Esophagus muscularis mucosa (tissue), 4 donors: ENCODE measurements around the gene TOLLIP. TPM values are rescaled to one million over a fixed set of nuclear protein-coding genes. Genes with fewer than 3 reads are reported as not detected.

Experiments
- DNase-seq: peaks from one replicate; pipeline ENCODE4 v3.0.0-alpha.2; 2017; ENCODE audit errors: extremely low spot score
- H3K27ac ChIP-seq, 4 donors: fragments of 200-600 bp; sonication (generic); replicated peaks in 1 of 4; 1 replicate in 3 of 4; 2 replicates in 1 of 4; pipeline ENCODE4 v1.5.1; 2016 to 2019; ENCODE audit warnings: mild to moderate bottlenecking in 1 of 4
- H3K27me3 ChIP-seq, 4 donors: fragments of 200-600 bp; sonication (generic); one replicate each; pipeline versions ENCODE4 v1.5.1 to v1.6.0; 2016 to 2019
- H3K36me3 ChIP-seq, 4 donors: fragments of 200-600 bp; sonication (generic); one replicate each; pipeline ENCODE4 v1.5.1; 2016 to 2019
- H3K4me1 ChIP-seq, 4 donors: fragments of 200-600 bp; sonication (generic); one replicate each; pipeline ENCODE4 v1.5.1; 2016 to 2019
- H3K4me3 ChIP-seq, 4 donors: fragments of 200-600 bp; sonication (generic); 1 replicate in 2 of 4; 2 replicates in 2 of 4; pipeline ENCODE4 v1.5.1; 2016 to 2019; ENCODE audit warnings: mild to moderate bottlenecking in 4 of 4, moderate library complexity in 1 of 4
- H3K9me3 ChIP-seq, 4 donors: fragments of 200-600 bp; sonication (generic); 1 replicate in 3 of 4; 2 replicates in 1 of 4; pipeline ENCODE4 v1.5.1; 2016 to 2019
- EP300 ChIP-seq: sonication (generic); formaldehyde crosslinking; IDR thresholded peaks from one replicate; pipeline ENCODE4 v1.6.1; 2017; ENCODE audit warnings: antibody characterized with exemption
- POLR2A ChIP-seq: fragments of 450-650 bp; IDR thresholded peaks from one replicate; pipeline ENCODE4 v1.6.1; 2017; ENCODE audit warnings: antibody characterized with exemption, moderate library complexity, mild to moderate bottlenecking, low read depth
- POLR2AphosphoS5 ChIP-seq, 2 donors: sonication (generic); formaldehyde crosslinking; IDR thresholded peaks; one replicate each; pipeline ENCODE4 v1.6.1; 2017; ENCODE audit warnings: antibody characterized with exemption in 2 of 2
- WGBS: methylation state at CpG from one replicate; pipeline ENCODE4 v1.1.5; 2018; 5-methylcytosine and 5-hydroxymethylcytosine counted together
- intact Hi-C: fragments of 100-400 bp; cut with DNase I; formaldehyde crosslinking; loops from one replicate; pipeline ENCODE4 v1.15.1; 2023
- total RNA-seq, 4 donors: library from RNA; depleted of rRNA; stranded (reverse); fragments of >200 nt; gene quantifications; one replicate each; pipeline versions ENCODE4 v1.1.0 to v1.2.1, GENCODE V29; 2016
- TF ChIP-seq, protein P1 (sequence below), 3 experiments: fragments of 200-600 bp in 2 of 3; fragments of 450-650 bp in 1 of 3; sonication (generic) in 2 of 3; IDR thresholded peaks; one replicate each; pipeline ENCODE4 v1.5.1; 2017 to 2019; ENCODE audit warnings: antibody characterized with exemption in 3 of 3, mild to moderate bottlenecking in 2 of 3, moderate library complexity in 1 of 3

TOLLIP gene
- total RNA-seq, 4 donors from 2014 or later: 33.2 to 71.6 (median 58.6) TPM

DNA sequence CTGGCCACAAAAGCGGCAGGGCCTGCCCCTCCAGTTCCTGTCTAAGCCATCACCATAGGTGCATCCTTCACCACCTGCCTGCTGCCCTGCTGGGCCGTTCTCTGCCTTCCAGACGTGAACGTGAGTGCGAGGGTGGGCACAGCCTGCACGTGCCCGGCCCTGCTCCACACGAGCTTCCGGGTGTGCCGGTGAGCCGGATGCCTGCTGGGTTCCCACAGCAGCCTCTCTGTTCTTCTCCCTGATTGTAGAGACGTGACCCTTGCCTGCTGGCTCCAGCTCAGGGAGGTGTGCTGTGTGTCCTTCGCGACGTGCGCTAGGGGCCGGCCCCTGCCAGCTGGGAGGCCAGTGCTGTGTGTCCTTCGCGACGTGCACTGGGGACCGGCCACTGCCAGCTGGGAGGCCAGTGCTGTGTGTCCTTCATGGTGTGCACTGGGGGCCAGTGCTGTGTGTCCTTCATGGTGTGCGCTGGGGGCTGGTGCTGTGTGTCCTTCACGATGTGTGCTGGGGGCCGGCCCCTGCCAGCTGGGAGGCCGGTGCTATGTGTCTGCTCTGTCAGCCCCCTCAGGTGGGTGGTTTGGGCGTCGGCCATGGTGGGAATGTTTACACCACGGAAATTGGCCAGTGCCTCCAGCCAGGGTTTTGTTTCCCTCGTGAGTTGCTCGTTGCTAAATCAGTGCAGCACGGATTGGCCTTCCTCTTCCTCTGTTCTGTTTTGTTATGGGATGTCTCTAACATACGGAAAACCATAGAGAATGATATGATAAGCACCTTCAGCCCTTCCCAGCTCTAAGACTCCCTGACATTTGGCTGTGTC lies 44.9 kb upstream of the TOLLIP start:
- no peak for TF ChIP-seq EP300
- TF ChIP-seq POLR2AphosphoS5 (IDR thresholded peaks at IDR 0.05): no peak
- TF ChIP-seq, protein P1, sequence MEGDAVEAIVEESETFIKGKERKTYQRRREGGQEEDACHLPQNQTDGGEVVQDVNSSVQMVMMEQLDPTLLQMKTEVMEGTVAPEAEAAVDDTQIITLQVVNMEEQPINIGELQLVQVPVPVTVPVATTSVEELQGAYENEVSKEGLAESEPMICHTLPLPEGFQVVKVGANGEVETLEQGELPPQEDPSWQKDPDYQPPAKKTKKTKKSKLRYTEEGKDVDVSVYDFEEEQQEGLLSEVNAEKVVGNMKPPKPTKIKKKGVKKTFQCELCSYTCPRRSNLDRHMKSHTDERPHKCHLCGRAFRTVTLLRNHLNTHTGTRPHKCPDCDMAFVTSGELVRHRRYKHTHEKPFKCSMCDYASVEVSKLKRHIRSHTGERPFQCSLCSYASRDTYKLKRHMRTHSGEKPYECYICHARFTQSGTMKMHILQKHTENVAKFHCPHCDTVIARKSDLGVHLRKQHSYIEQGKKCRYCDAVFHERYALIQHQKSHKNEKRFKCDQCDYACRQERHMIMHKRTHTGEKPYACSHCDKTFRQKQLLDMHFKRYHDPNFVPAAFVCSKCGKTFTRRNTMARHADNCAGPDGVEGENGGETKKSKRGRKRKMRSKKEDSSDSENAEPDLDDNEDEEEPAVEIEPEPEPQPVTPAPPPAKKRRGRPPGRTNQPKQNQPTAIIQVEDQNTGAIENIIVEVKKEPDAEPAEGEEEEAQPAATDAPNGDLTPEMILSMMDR (IDR thresholded peaks at IDR 0.05): no peak
- no peak for TF ChIP-seq POLR2A
- Histone ChIP-seq H3K36me3 (no peaks in the 10 kb centered on the region), H3K27ac (no peak overlapping the region), H3K4me1 (no peaks in the 10 kb centered on the region), H3K4me3 (no peak overlapping the region), H3K27me3 (peaks cover 0 to 40% (median 3%) of the 10 kb centered on the region in 4 donors), H3K9me3 (no peaks in the 10 kb centered on the region)
- 78% methylated on average over 4 of the region's 32 CpGs for WGBS
- DNase-seq: no peak
- intact Hi-C loops: no loop called here

DNA sequence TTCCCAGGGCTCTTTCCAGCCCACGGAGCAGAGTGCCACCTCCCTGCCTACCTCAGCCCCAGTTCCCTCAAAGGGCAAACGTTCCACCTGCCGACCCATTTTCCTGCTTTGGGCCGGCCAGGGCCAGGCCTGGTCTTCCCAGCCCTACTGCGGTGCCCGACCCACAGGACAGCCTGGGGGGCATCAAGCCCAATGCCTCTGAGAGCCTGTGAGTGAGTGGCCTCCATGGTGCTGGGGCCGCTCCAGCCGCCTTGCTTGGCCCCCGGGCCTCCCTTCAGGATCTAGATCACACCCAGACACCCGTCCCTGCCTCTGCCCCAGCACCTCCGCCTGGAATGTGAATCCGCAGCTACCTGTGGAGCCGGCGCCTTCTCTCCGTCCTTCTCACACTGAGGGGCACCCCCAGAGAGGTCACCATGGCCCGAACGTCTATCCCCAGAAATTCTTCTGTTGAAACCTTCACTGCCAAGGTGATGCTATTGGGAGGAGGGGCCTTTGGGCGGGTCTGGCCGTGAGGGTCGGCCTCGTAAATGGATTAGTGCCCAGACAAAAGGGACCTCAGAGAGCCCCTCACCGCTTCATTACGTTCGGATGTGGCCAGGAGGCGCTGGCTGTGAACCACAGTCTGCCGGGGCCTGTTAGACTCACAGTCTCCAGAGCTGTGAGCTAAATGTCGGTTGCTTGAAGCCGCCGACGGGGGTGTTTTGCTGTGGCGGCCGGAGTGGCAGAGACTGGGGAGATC lies 44.1 kb upstream of the TOLLIP start:
- H3K27ac ChIP-seq: no peak overlapping the region
- H3K27me3 ChIP-seq: peaks cover 0 to 47% (median 3%) of the 10 kb centered on the region in 4 donors
- H3K9me3 ChIP-seq: no peaks in the 10 kb centered on the region
- H3K36me3 ChIP-seq: no peaks in the 10 kb centered on the region
- intact Hi-C loops: no loop called here
- no peaks in the 10 kb centered on the region for H3K4me1 ChIP-seq
- TF ChIP-seq POLR2A: no peak
- no peak for TF ChIP-seq POLR2AphosphoS5 (IDR thresholded peaks at IDR 0.05)
- TF ChIP-seq, protein P1 (IDR thresholded peaks at IDR 0.05): no peak
- no peak overlapping the region for H3K4me3 ChIP-seq
- WGBS: 83% methylated on average over 30 of the region's 32 CpGs
- DNase-seq: no peak

DNA sequence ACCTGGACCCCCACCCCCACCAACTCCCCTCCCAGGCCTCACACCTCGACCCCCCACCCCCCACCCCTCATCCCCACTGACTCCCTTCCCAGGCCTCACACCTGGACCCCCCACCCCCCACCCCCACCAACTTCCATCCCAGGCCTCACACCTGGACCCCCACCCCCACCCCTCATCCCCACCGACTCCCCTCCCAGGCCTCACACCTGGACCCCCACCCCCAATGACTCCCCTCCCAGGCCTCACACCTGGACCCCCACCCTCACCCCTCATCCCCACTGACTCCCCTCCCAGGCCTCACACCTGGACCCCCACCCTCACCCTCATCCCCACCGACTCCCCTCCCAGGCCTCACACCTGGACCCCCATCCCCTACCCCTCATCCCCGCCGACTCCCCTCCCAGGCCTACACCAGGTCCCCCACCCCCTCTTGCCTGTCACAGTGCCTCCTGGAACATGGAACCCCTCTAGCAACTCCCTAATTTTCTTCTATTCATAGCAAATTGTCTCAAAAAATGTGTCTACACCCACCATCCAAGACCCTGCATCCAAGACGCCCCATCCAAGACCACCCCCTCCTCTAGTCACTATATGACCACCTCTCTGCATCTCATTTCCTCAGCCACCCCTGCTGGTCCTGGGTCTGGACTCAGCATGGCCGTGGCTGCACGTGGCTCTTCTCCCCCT lies 43.4 kb upstream of the TOLLIP start:
- DNase-seq: no peak
- Histone ChIP-seq H3K4me3 (no peak overlapping the region), H3K36me3 (no peaks in the 10 kb centered on the region), H3K4me1 (no peaks in the 10 kb centered on the region), H3K9me3 (no peaks in the 10 kb centered on the region), H3K27me3 (peaks cover 0 to 40% (median 3%) of the 10 kb centered on the region in 4 donors), H3K27ac (no peak overlapping the region)
- WGBS: 81% methylated on average over 4 of the region's 8 CpGs
- TF ChIP-seq POLR2AphosphoS5 (IDR thresholded peaks at IDR 0.05) (no peak), EP300 (no peak), POLR2A (no peak)
- TF ChIP-seq, protein P1 (IDR thresholded peaks at IDR 0.05): no peak
- intact Hi-C loops: no loop called here

DNA sequence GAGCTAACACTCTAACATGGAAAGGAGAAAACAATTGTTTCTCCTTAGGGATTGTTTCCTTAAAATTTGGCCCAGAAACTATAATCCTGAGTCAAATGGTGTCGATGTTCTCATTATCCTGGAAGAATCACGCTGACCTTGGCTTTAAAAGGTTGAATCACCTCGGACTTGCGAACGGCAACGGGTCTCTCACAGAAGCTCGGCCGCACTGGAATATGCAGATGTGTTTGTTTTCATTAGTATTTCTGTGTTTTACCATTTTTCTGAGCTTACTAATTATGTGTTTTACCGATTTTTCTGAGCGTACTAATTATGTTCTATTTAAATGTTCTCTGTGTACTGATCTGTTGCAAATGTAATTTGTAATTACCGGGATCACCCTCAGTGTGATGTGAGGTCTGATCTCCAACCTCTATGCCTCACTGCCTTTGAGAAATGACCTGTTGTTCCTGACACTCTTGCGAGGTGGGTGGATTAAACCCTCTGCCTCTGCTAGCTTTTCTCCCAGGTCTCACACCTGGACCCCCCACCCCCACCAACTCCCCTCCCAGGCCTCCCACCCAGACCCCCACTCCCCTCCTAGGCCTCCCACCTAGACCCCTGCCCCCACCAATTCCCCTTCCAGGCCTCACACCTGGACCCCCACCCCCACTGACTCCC lies 42.0 kb upstream of the TOLLIP start:
- intact Hi-C loops: no loop called here
- DNase-seq: no peak

More for the DNA sequence above, 42.0 kb upstream of the TOLLIP start:
- H3K4me1 ChIP-seq: no peaks in the 10 kb centered on the region
- H3K36me3 ChIP-seq: no peaks in the 10 kb centered on the region
- 75% methylated on average over 12 of the region's 12 CpGs for WGBS
- no peaks in the 10 kb centered on the region for H3K9me3 ChIP-seq
- no peak overlapping the region for H3K27ac ChIP-seq
- peaks cover 0 to 40% (median 3%) of the 10 kb centered on the region in 4 donors for H3K27me3 ChIP-seq
- TF ChIP-seq POLR2A (no peak), EP300 (no peak), POLR2AphosphoS5 (IDR thresholded peaks at IDR 0.05) (no peak)
- TF ChIP-seq, protein P1 (IDR thresholded peaks at IDR 0.05): no peak
- H3K4me3 ChIP-seq: no peak overlapping the region
